ENCODE measurements around the gene UCK1.

Gene UCK1

GRCh38 chr9:131491001-131491710 is 39.9 kb downstream of the UCK1 start:
- DNase-seq (ENCODE audit: low read depth) = no peak
- TF ChIP-seq CTCF (IDR thresholded peaks at IDR 0.05; ENCODE audit: insufficient read depth, low read depth, low read length, missing control alignments) = no peak
- no peak overlapping the region for H3K4me3 ChIP-seq (ENCODE audit: low read length)

- DNase-seq (ENCODE audit: low read depth) = no peak
- no peak overlapping the region for H3K4me3 ChIP-seq (ENCODE audit: low read length)
- no peak for TF ChIP-seq CTCF (IDR thresholded peaks at IDR 0.05; ENCODE audit: insufficient read depth, low read depth, low read length, missing control alignments)
Measured at GRCh38 chr9:131490514-131490913, 40.5 kb downstream of the UCK1 start.

- H3K4me3 ChIP-seq (ENCODE audit: low read length) = no peak overlapping the region
- no peak for TF ChIP-seq CTCF (IDR thresholded peaks at IDR 0.05; ENCODE audit: insufficient read depth, low read depth, low read length, missing control alignments)
- DNase-seq (ENCODE audit: low read depth) = no peak
Measured at GRCh38 chr9:131487621-131488031, 43.4 kb downstream of the UCK1 start.

GRCh38 chr9:131487001-131487400 is 44.1 kb downstream of the UCK1 start:
- TF ChIP-seq CTCF (IDR thresholded peaks at IDR 0.05; ENCODE audit: insufficient read depth, low read depth, low read length, missing control alignments) = no peak

GRCh38 chr9:131485728-131486422 is 45.2 kb downstream of the UCK1 start:
- TF ChIP-seq CTCF (IDR thresholded peaks at IDR 0.05; ENCODE audit: insufficient read depth, low read depth, low read length, missing control alignments) = no peak
- no peak overlapping the region for H3K4me3 ChIP-seq (ENCODE audit: low read length)
- DNase-seq (ENCODE audit: low read depth) = peak; percentile 25

More at GRCh38 chr9:131487001-131487400, 44.1 kb downstream of the UCK1 start:
- H3K4me3 ChIP-seq (ENCODE audit: low read length) = no peak overlapping the region
- DNase-seq (ENCODE audit: low read depth) = no peak

- H3K4me3 ChIP-seq (ENCODE audit: low read length) = no peak overlapping the region
- no peak for DNase-seq (ENCODE audit: low read depth)
- TF ChIP-seq CTCF (IDR thresholded peaks at IDR 0.05; ENCODE audit: insufficient read depth, low read depth, low read length, missing control alignments) = no peak
Measured at GRCh38 chr9:131485206-131485605, 45.9 kb downstream of the UCK1 start.

Measured in epithelial cell of esophagus (primary cell).